ENCODE measurements around the gene PNLDC1. TPM values are rescaled to one million over a fixed set of nuclear protein-coding genes. Genes with fewer than 3 reads are reported as not detected.
"Not testable (repeated sequence)": the region's sequence is repeated elsewhere in the genome, so short reads cannot be mapped to it uniquely, and the experiment has no call there.

PNLDC1 gene
- total RNA-seq, 1 donor from 2014 or later, result not detected

DNA sequence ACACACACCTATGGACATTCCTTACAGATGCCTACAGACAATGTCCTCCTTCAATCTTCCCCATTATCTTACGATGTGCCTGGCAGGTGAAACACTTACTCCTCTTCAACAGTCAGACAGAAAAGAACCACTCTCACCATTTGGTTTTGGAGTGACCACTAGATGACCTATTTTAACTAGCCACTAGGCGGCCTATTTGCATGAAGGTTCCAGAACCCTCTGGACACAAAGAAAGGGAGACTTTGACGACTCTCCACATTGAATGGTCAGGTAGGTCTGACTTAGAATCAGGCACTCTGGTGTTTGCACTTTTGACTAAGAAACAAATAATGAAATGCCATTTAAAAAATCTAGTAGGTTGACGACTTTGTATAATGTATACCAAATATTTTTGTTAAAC, 42.0 kb downstream of the PNLDC1 start:
- DNase-seq (ENCODE audit: low spot score in 2 of 2) (no peak), FAIRE-seq (no peak)

DNA sequence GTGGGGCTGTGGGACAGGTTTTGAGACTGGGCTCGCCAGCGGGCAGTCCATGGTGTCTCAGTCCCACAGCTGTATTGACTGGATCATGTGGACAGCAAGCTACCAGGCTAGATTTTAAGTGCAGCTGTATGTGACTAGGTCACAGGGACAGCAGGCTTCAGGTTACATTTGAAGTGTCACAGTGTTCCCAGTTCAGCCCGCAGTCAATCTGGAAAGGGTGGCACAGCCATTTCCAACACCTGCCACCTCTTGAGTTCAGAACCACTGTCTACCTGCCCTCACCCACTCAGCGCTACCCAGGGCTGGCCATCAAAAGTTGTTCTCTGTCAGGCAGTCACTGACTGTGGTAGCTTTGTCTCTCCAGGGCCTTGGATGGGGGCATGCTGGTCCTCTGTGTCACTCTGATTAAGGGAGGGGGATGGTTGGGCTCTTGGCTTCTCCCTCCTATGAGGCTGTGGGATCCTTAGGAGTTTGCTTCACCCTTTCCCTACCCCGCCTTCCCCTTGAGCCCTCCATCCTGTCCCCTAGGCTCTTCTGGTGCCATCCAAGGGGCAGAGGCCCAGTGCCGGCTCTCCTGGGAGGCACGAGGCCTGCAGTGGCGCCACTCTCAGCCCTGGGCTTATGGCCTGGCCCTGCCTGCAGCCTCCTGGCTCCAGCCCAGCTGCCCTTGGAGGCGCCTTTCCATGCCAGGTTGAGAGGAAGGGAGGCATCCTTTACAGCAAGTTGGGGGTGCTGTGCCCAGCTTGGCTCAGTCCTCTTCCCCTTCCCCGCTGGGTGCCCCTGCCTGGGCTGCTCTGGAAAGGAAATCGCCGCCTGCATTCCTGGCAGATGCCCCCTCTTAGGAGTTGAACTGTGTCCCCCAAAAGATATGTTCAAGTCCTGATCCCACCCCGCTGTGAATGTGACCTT, 44.9 kb downstream of the PNLDC1 start:
- DNase-seq (ENCODE audit: low spot score in 2 of 2), result no peak
- no peak for FAIRE-seq

DNA sequence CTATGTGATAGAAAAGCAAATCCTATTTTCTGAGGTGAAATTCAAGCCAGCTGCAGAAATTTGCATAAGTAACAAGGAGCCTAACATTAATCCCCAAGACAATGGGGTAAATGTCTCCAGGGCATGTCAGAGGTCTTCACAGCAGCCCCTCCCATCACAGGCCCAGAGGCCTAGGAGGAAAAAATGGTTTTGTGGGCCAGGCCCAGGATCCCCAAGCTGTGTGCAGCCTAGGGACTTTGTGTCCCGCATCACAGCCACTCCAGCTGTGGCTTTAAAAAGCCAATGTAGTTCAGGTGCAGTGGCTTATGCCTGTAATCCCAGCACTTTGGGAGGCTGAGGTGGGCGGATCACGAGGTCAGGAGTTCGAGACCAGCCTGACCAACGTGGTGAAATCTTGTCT, 48.5 kb downstream of the PNLDC1 start:
- DNase-seq (ENCODE audit: low spot score in 2 of 2); FAIRE-seq: not testable (repeated sequence)

DNA sequence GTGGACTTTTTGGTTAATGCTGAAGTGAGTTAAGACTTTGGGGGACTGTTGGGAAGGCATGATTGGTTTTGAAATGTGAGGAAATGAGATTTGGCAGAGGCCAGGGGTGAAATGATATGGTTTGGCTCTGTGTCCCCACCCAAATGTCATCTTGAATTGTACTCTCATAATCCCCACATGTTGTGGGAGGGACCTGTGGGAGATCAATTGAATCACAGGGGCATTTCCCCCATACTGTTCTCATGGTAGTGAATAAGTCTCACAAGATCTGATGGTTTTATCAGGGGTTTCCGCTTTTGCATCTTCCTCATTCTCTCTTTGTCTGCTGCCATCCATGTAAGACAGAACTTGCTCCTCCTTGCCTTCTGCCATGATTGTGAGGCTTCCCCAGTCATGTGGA, 49.8 kb downstream of the PNLDC1 start:
- DNase-seq (ENCODE audit: low spot score in 2 of 2); FAIRE-seq: not testable (repeated sequence)

DNA sequence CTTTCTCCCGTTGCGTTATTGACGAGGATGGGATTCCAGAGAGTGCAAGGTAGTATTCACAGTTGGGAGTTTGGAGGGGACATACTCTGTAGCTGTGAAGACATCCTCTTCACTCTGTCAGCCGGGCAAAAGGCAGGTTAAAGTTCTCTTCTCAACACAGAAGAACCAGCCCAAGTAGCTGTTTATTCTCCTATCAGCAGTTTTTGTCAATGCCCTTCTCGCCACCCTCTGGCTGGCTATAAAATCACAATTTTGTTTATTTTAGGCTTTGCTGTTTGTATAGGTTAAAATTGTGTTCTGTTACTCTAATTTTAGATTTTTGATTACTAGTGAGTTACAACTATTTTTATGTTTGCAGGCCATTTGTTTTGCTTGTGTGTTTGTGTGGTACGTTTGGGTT, 52.8 kb downstream of the PNLDC1 start:
- DNase-seq (ENCODE audit: low spot score in 2 of 2), result no peak
- FAIRE-seq, result no peak

DNA sequence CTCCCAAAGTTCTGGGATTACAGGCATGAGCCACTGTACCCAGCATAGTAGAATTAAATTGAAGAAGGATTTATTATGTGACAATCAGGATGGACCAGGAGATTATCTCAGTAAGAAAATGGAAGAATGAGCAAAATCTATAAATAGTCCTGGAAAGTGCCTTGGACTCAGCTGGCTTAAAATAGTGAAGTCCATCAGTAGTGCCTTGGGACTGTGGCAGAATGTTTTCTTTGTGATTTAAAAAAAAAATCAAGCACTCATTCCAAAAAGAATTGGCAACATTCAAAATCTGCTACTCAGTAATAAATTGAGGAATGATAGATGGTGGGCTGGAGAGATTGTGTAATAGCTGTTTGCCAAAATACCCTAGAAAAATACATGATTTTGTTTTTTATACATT, 53.7 kb downstream of the PNLDC1 start:
- no peak for FAIRE-seq
- no peak for DNase-seq (ENCODE audit: low spot score in 2 of 2)

DNA sequence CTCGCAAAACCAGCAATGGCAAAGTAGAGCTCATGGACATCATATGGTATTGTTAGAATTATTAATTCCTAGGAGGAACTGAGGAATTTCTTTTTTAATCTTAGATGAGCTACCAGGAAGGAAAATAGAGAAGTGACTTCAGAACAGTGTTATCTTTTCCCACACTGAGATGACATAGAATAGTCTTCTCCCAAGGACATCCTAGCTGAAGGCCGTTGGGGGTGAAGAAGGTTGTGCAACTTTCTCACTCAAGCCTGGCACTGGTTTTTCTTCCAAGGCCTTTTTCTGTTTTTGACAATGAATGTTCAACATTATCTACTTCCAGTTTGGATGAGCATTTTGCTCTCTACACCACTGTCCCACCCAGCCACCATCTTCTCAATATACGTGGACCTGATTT, 54.9 kb downstream of the PNLDC1 start:
- DNase-seq (ENCODE audit: low spot score in 2 of 2) (no peak), FAIRE-seq (no peak)

DNA sequence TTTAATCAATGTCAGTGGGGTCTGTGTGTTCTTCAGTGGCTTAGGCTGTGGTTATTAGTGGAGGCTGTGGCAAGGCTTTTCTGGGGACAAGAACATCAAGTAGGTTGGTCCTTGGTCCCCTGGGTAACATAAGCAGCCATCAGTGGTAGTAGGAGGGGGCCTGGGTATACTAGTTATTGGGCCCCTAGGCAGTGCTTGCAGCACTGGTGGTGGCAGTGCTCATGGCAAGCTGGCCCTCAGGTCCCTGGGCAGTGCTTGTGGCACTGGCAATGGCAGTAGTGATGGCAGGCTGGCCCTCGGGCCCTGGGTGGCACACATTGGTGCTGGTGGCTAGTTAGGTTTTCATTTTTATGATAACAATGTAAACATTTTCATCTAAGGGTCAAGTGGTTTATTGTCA, 58.2 kb downstream of the PNLDC1 start:
- FAIRE-seq, result no peak
- no peak for DNase-seq (ENCODE audit: low spot score in 2 of 2)

DNA sequence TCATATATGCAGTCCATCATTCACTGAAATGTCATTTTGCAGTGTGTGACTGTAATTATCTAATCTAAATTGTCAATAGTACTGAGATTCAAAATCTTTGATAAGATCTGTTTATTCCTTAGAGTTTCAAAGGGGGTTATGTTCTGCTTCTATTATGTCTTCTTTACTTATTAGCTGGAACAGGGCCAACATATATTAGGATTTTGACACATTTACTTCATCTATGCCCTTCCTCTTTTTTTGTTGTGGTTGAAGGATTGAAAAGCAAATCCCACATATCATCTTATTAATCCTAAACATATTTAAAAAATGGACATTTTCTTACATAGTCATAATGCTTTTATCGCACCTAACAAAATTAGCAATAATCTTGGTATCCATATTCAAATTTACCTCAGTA, 60.4 kb downstream of the PNLDC1 start:
- no peak for FAIRE-seq
- no peak for DNase-seq (ENCODE audit: low spot score in 2 of 2)

DNA sequence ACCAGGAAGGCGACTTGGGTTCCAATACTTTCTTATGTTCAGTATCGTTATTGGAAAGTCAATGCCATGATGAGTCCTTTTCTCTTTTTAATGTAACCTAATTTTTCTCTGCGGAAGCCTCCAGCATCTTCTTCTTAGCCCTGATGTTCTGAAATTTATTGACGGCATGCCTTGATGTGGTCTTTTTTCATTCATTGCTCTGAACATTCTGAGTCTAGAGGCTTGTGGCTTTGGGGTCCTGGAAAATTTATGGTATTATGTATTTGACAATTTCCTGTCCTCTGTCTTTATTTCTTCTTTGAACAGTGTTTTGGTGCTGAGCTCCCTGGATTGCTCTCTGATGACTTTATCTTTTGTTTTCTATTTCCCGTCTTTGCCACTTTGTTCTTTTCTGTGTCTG, 62.0 kb downstream of the PNLDC1 start:
- FAIRE-seq, result no peak
- no peak for DNase-seq (ENCODE audit: low spot score in 2 of 2)

DNA sequence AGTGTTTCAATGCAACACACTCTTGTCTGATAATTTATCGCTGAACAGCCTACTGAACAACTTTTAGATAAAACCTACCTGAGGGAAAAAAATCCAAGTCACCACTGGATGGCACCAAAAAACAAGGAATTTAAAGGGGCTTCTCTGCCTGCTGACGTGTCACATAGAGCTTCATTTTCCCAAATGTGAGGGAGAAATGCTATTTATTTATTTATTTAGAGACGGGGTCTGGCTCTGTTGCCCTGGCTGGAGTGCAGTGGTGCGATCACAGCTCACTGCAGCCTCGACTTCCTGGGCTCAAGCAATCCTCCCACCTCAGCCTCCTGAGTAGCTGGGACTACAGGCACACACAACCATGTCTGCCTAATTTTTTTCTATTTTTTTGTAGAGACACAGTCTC, 63.3 kb downstream of the PNLDC1 start:
- FAIRE-seq, result not testable (repeated sequence)
- DNase-seq (ENCODE audit: low spot score in 2 of 2), result peak; percentile 45 to 67

DNA sequence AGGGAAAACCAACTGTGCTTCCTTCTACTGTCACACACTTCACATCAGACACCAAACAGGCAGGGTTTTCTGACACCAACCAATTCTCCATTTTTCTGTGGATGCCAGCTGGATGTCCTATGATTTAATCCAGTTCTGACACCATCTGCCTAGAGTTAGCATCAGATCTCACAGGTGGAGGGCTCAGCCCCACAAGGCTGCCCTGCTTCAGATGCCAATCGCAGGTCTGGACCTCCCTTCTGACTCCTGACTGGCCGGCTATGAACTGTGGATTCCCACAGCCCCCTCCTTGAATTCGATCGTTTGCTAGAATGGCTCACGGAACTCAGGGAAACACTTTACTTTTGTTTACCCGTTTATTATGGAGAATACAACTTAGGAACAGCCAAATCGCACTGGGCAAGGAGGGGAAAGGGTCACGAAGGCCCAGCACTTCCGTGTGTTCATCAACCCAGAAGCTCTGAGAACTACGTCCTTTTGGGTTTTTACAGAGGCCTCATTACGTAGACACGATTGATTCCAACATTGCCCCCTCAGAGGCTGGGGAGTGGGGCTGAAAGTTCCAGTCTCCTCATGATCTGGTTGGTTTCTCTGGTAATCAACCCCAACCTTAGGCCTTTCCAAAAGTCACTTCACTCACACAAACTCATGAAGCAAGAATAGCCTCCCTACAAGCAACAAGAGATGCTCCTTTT, 65.3 kb downstream of the PNLDC1 start:
- no peak for FAIRE-seq
- no peak for DNase-seq (ENCODE audit: low spot score in 2 of 2)

DNA sequence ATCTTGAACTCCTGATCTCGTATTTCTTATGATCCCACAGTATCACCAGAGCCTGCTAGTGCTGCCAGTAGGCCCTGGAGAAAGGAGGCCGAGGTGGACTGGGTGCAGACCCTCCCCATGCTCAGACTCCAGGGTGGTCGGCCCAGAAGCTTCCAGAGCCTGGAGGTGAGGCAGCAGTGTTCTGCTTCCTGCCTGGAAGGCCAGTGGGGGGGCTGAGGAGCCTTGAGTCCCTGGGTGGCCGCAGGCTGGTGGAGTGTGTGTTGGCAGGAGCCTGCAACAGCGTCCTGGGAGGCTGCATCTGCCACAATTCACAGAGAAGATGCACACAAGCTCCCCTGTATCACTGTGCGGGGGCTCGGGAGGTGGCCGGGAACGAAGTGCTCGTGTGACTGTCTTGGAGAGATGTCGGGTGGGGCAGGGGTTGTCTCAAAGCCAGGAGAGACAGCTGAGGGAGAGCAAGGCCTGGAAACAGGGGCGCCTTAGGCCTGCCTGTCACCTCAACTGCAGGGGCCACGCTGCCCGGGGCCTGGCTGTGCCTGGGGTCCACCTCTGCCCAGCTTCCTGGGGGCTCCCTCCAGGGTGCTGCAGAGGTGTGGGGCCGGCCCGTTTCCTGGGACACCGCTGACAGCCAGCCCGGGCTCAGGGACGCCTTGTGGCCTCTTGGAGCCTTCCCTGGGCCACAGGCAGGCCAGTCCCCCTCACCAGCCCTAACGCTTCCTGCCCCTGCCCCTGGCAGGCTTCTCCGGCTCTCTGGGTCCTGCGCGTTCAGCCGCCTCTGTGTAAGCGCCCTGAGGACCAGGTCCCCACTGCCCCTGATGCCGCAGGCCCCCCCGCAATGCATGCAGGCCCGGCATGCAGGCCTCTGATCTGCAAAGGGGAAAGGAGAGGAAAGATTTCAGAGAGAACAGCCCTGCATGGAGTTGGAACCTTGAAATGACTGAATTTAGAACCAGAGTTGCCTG, 66.5 kb downstream of the PNLDC1 start:
- no peak for FAIRE-seq
- no peak for DNase-seq (ENCODE audit: low spot score in 2 of 2)

Small RNA genes lying within 50 kb of the gene (small RNA-seq; reads per million reads assigned to genes)
- gene SNORA20 (36.8 reads per million, percentile 97 among the genes with 10 or more reads in this experiment), gene SNORA29 (not detected)

Other genes with a start within 250 kb of the PNLDC1 start
- gene SOD2, start 107.0 kb upstream of the PNLDC1 start, total RNA-seq, result 44.8 TPM
- 131 TPM for gene WTAP, start 72.8 kb upstream of the PNLDC1 start, total RNA-seq
- gene ACAT2, start 38.2 kb upstream of the PNLDC1 start, total RNA-seq, result 100 TPM
- 378 TPM for gene TCP1, start 10.7 kb upstream of the PNLDC1 start, total RNA-seq
- 60.7 TPM for gene MRPL18, start 9.8 kb upstream of the PNLDC1 start, total RNA-seq
- gene MAS1, start 90.7 kb downstream of the PNLDC1 start, total RNA-seq, result 0.82 TPM
- gene IGF2R, start 168.8 kb downstream of the PNLDC1 start, total RNA-seq, result 20.8 TPM

All from frontal cortex (tissue), 4 donors.